ENCODE measurements around the gene BIRC7. TPM values are rescaled to one million over a fixed set of nuclear protein-coding genes. Genes with fewer than 3 reads are reported as not detected.

Gene BIRC7
- total and polyA plus RNA-seq, 2 donors (not counting 3 experiments of a cell fraction or from before 2014, with no cell fraction given), result not detected

GRCh38 chr20:63287697-63288580, 52.2 kb downstream of the BIRC7 start:
- H3K27me3 ChIP-seq (ENCODE audit: control insufficient read depth in 2 of 2, insufficient read depth in 2 of 2, low read length in 2 of 2), result no peaks in the 10 kb centered on the region
- ChIA-PET CTCF (interaction anchor here (1.0 to 2.0 kb wide), 4 partner anchors 22 to 65 kb away, joined by 3 to 12 read pairs (median 7); no protein-coding TSS in a partner anchor), POLR2A (no interaction called here)
- no peaks in the 10 kb centered on the region for H3K9me3 ChIP-seq (replicated peaks; ENCODE audit: control insufficient read depth, insufficient read depth, low read length)
- intact Hi-C loops (cut with micrococcal nuclease) (no loop called here), dilution Hi-C loops (cut with MboI; ENCODE audit: extremely low pct_ligation_motif_present, low sequenced_read_pairs) (no loop called here)
- no peak overlapping the region for H2AFZ ChIP-seq (ENCODE audit: low read depth, low read length)
- no peak overlapping the region for H3K27ac ChIP-seq (ENCODE audit: insufficient read depth, low read depth, low read length)
- no peak for DNase-seq (ENCODE audit: low read depth, low spot score)
- H3K4me1 ChIP-seq (ENCODE audit: control insufficient read depth, extremely low read depth, insufficient read depth, low read length), result no peaks in the 10 kb centered on the region
- no TSS peak for BruUV-seq (replicated peaks)
- TF ChIP-seq FOS (IDR thresholded peaks at IDR 0.05; ENCODE audit: borderline replicate concordance, insufficient read depth, low read length), result no peak
- no peak for TF ChIP-seq GATA2 (IDR thresholded peaks at IDR 0.05; ENCODE audit: insufficient read depth, insufficient read length, low read depth, low read length)
- TF ChIP-seq POLR2A (IDR thresholded peaks at IDR 0.05; ENCODE audit: low read depth, low read length), result no peak
- no peak for TF ChIP-seq JUN (IDR thresholded peaks at IDR 0.05; ENCODE audit: borderline replicate concordance, insufficient read depth, insufficient read length, low read depth)
- no peak for TF ChIP-seq MYC (IDR thresholded peaks at IDR 0.05; ENCODE audit: low read depth, low read length)
- TF ChIP-seq POLR2AphosphoS5 (IDR thresholded peaks at IDR 0.05; ENCODE audit: insufficient read depth, low read depth, low read length), result no peak
- TF ChIP-seq MAX (IDR thresholded peaks at IDR 0.05; ENCODE audit: insufficient read depth, insufficient read length), result no peak
- no peak for TF ChIP-seq CTCF (IDR thresholded peaks at IDR 0.05; ENCODE audit: extremely low read depth in 1 of 2, insufficient read depth in 1 of 2, low read depth in 1 of 2, low read length in 2 of 2)
- TF ChIP-seq EZH2 (IDR thresholded peaks at IDR 0.05; ENCODE audit: borderline replicate concordance, low read depth, low read length, severe bottlenecking), result no peak
- H3K9me1 ChIP-seq (replicated peaks; ENCODE audit: control insufficient read depth, extremely low read depth, insufficient read depth, low read length), result no peaks in the 10 kb centered on the region
- no peak for FAIRE-seq
- no peaks in the 10 kb centered on the region for H3K79me2 ChIP-seq (ENCODE audit: control insufficient read depth, insufficient read depth, low read length)
- H3K9ac ChIP-seq (replicated peaks; ENCODE audit: extremely low read depth, insufficient read depth, low read length), result no peak overlapping the region
- H3K36me3 ChIP-seq (ENCODE audit: control insufficient read depth in 2 of 2, extremely low read depth in 1 of 2, insufficient read depth in 2 of 2, low read length in 2 of 2), result peaks cover 4 to 26% of the 10 kb centered on the region in 2 experiments
- H3K4me3 ChIP-seq (replicated peaks in 1 of 3; ENCODE audit: insufficient read depth in 1 of 3, low read depth in 1 of 3, low read length in 3 of 3), result no peak overlapping the region
- H4K20me1 ChIP-seq (replicated peaks; ENCODE audit: control insufficient read depth, extremely low read depth, insufficient read depth, low read length), result no peaks in the 10 kb centered on the region
- no peak overlapping the region for H3K4me2 ChIP-seq (ENCODE audit: insufficient read depth, low read length)

Measured in endothelial cell of umbilical vein (primary cell).